Loucy (cell line): ENCODE data around the gene OSBPL1A.

Source experiments
- CTCF ChIP-seq: fragments of 200-600 bp; sonication (generic); conservative IDR thresholded peaks from 2 replicates; pipeline ENCODE4 v1.5.1; 2014; ENCODE audit warnings: mild to moderate bottlenecking, antibody characterized with exemption, low read length
- EZH2phosphoT487 ChIP-seq: fragments of 200-600 bp; IDR thresholded peaks from 2 replicates; pipeline ENCODE4 v1.6.1; 2018; ENCODE audit warnings: antibody characterized with exemption, mild to moderate bottlenecking, moderate library complexity, borderline replicate concordance

- TF ChIP-seq CTCF (no peak), EZH2phosphoT487 (no peak)
These were observed 195.6 kb downstream of the OSBPL1A start for GRCh38 chr18:24201699-24202687.
